Limb (tissue), 2 donors: ENCODE results near the gene BRCA2.

Source experiments
- DNase-seq, 2 donors: peaks; one replicate each; pipeline ENCODE4 v3.0.0-alpha.2; 2016; ENCODE audit errors: extremely low spot score in 2 of 2

Gene BRCA2

DNA sequence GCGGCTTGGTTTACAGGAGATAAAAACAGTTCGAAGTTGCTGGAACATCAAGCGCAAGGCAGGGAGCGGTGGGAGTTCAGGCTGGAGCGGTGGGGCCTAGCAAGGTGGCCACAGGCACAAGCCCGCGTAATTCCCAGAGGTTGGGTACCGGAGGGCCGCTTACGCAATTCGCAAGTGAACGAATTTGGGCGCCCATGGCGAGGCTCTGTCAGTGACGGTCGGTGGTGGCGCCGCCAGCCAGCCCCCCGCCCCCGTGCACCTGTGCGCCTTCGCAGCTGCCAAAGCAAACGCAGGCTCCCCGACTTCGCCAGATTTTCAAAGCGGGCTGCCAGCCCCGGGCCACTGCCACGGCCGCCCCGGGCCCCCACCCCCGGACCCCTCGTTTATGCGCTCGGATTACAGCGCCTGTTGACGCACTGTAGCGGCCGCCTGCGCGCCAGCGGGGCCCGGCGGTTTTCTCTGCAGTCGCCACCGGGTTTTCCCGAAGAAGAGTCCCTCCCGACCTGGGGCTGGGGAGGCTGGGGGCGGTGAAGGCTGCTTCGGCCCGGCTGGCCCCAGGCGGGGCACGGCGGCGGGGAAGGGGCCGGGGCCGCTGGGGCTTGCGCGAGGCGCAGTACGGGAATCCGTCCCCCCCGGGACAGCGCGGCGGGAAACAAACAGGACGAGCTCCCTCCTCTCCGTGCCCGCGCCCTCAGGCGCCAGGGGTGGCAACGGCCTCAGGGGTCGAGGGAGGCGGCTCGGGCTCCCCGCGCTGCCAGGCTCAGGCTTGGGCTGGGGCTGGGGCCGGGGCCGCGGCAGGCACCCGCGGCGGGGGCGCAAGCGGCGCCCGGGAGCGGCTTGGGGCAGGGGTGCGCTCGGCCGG, 111.9 kb downstream of the BRCA2 start:
- peak in 1 of 2 donors; percentile 76 for DNase-seq

- peak; percentile 62 to 77 for DNase-seq
These were observed 112.7 kb downstream of the BRCA2 start, which contains the start of gene N4BP2L1 for GRCh38 chr13:32427852-32428580. Gene N4BP2L1 (minus strand): TSS chr13:32428130. CDS start chr13:32428082, 48 bp downstream.

GRCh38 chr13:32428581-32429432, 113.5 kb downstream of the BRCA2 start:
- no peak for DNase-seq

- no peak for DNase-seq
These were observed 114.2 kb downstream of the BRCA2 start for GRCh38 chr13:32429433-32429909.

DNA sequence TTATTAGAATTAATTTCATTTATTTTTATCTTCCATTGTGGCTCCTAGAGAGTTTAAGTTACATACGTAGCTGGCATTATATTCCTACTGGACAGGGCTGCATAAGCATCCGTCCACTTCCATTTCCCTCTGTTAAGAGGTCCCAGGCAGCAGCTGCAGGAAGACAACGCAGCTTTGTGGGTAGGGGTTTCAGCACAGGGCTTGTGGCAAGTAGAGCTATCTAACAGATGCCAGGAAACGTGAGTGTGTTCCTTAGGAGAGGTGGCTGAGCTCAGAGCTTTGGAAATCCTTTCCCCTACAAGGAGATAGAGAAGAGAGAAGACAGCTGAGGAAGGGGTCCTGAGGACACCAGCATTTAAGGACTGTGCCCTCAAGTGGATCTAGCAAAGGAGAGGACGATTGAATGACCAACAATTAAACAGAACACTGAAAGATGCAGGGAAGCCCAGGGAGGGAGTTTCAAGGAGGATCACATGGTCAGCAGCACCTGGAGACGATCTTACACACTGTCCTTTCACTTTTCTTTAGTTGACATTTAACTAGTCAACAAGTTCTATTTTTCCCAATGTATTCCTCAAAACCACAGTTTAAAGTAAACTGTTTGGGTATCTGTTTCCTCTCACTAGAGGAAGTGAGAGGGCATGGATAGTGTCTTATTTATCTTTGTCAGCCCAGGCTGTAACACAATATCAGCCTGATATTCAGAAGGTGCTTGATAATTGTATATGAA, 114.9 kb downstream of the BRCA2 start:
- no peak for DNase-seq

DNA sequence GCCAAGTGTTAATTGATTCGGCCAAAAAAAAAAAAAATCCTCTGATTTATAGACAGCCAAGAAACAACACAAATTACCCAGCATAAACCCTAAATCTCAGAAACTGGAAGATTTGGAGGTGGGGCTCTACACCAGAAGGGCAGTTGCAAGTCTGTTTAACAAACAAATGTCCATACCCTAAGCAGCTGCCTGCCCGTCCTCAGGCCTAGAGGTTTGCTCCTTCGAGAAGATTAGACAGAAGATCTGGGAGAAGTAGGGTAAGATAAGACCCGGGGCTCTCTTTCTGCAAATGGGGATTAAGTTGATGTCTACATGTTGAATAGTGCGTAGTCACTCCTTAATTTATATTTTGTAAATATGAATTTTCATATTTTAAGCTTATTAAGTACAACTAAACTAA, 116.1 kb downstream of the BRCA2 start:
- no peak for DNase-seq

DNA sequence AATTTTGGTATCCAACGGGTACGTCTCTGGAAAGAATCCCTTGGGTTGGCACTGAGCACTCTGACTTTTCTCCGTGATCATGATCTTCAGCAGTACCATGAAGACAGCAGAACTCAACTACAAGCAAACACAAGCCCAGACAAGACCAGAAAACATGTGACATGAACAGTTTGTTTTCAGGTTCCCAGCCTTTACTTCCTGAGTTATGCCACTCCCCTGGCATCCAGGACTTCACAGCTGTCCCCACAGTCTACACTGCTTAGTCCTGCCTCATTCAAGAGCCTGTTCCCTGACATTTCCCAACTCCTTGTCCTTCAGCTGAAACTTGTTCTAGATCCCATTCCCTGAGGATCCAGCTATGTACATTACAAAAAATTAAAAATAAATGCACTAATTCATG, 117.5 kb downstream of the BRCA2 start:
- DNase-seq: no peak

DNA sequence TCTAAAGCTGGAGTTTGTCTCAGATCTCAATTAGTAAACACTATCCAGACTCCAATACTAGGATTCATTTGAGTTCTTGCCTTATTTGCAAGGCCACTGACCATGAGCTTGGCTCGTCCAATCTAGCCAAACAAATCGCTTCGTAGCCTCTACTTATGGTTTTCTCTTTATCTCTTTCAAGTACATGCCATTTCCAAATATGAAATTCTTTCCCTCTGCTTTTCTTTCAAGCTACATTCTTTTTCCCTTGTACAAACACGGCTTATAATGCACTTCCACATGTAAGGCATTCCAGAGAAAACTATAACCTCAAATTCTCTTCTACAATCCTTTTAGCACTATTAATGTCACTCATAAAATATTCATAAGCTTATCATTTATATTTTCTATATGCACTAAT, 123.6 kb downstream of the BRCA2 start:
- DNase-seq: no peak

- DNase-seq: no peak
These were observed 127.8 kb downstream of the BRCA2 start for GRCh38 chr13:32443111-32443510.

DNA sequence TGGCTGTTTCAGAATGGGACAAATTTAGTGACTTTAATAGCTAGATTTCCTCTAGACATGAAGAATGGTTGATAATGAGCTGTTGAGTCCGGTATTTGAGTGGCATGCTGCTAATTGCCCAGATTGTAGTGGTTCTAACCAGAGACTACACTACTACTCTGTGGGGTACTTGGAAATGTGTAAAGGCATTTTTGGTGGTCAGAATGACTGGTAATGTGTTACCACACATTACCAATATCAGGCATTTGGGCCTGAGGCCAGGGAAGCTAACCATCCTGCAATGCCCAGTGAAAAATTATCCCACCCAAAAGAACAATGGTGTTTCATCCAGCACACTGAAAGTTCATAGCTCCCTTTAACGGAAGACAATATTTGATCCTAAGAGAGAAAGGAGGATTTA, 130.2 kb downstream of the BRCA2 start:
- no peak for DNase-seq

DNA sequence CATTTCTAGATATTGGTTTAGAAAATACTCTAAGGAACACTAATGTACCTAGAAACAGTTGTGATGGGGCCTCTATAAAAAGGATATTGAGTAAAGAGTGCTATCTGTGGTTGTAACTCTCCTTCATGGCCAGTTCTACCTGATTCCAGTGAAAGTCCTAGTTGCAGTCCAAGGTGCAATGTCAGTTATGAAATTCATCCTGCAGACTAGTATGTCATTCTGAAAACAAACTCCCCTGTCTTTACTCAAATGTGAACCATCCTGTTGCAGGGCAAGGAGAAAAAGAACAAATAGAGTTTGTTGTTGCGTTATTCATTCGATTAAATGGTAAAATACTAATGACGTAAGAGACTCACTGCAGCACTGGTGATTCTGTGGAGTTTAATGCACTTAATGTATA, 130.9 kb downstream of the BRCA2 start:
- no peak for DNase-seq

- DNase-seq: no peak
These were observed 131.6 kb downstream of the BRCA2 start for GRCh38 chr13:32446773-32447465.

- DNase-seq: no peak
These were observed 132.8 kb downstream of the BRCA2 start for GRCh38 chr13:32447894-32448623.

GRCh38 chr13:32448972-32449371, 133.7 kb downstream of the BRCA2 start:
- no peak for DNase-seq
